Right cardiac atrium (tissue), 5 donors: ENCODE data around the gene FGFR2. TPM values are rescaled to one million over a fixed set of nuclear protein-coding genes. Genes with fewer than 3 reads are reported as not detected.

Experiments
- ATAC-seq, 2 donors: fragments of 200-7000 bp; cut with Tn5 transposase; one replicate each; pipeline versions ENCODE4 v1.8.0 to v1.9.1; 2020; ENCODE audit warnings: moderate library complexity in 2 of 2, mild to moderate bottlenecking in 1 of 2
- DNase-seq, 3 donors: peaks; one replicate each; pipeline ENCODE4 v3.0.0-alpha.2; 2020
- H3K27ac ChIP-seq: one replicate; pipeline ENCODE4 v1.5.1; 2013; ENCODE audit warnings: mild to moderate bottlenecking, low read length, control low read depth, moderate library complexity
- H3K27me3 ChIP-seq: one replicate; pipeline ENCODE4 v1.6.1; 2013; ENCODE audit not compliant: control insufficient read depth, insufficient read depth
- H3K4me1 ChIP-seq: one replicate; pipeline ENCODE4 v1.6.1; 2013; ENCODE audit warnings: low read length; ENCODE audit not compliant: control insufficient read depth, insufficient read depth
- H3K4me3 ChIP-seq: one replicate; pipeline ENCODE4 v1.5.1; 2013; ENCODE audit warnings: low read length, control low read depth
- H3K9me3 ChIP-seq: one replicate; pipeline ENCODE4 v1.6.1; 2013; ENCODE audit warnings: low read length; ENCODE audit not compliant: control insufficient read depth
- WGBS: extraction: QIAGEN DNeasy Blood & Tissue Kit; methylation state at CpG from one replicate; pipeline ENCODE4 v1.1.7; 2013; 5-methylcytosine and 5-hydroxymethylcytosine counted together
- intact Hi-C, 4 donors: fragments of 100-400 bp; cut with DNase I; formaldehyde crosslinking; loops; one replicate each; pipeline versions ENCODE4 v1.11.0 to v1.14.0; 2022 to 2023
- polyA plus RNA-seq: library from polyadenylated mRNA; stranded (reverse); fragments of 200-250 nt; gene quantifications from one replicate; pipeline ENCODE4 v1.2.3, GENCODE V29; 2013
- total RNA-seq, 4 donors: library from RNA; stranded (reverse); fragmentation: NEBNext Ultra II Directional; extraction: Animal tissue kit (Norgen Biotek cat#: 25700); gene quantifications; one replicate each; pipeline ENCODE4 v1.2.1, GENCODE V29; 2021
- donor health status: healthy with polysubstance abuse.
- donor health status: DM: no; HTN: yes; CAD: no.
- donor health status: DM: no; HTN: no; CAD: no.
- donor health status: DM: no; HTN: yes; CAD: no; lungs with severe emphysema.
- donor health status: DM: yes; HTN: yes; CAD: no.

FGFR2 gene
- total and polyA plus RNA-seq, 5 donors = 4.0 to 20.4 (median 5.8) TPM

- Histone ChIP-seq H3K9me3 (no peaks in the 10 kb centered on the region), H3K4me1 (peaks cover 3% of the 10 kb centered on the region), H3K4me3 (no peak overlapping the region), H3K27ac (no peak overlapping the region), H3K27me3 (no peaks in the 10 kb centered on the region)
- no peak for ATAC-seq
- DNase-seq = no peak
- intact Hi-C loops = no loop called here
- 74% methylated on average over 5 of the region's 5 CpGs for WGBS
These were observed 155.9 kb downstream of the FGFR2 start for GRCh38 chr10:121442086-121442935.

DNA sequence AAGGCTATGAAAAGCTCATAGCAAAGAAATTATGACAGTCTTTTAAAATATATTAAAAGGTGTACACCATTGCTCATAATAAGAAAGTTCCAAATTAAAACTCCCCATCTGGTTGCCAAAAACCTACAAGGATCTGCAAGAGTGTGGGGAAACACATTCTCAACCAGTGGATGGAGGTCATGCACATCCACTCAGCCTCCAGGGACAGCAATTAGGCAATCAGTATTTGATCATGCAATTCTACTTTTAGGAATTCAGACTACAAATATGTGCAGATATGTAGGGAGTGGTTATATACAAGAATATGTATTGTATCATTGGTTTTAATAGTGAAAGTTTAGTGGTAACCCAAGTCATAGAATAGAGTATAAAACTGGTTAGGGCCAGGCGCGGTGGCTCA, 157.8 kb downstream of the FGFR2 start:
- ATAC-seq (no peak), DNase-seq (no peak)
- H3K4me1 ChIP-seq = peaks cover 3% of the 10 kb centered on the region
- intact Hi-C loops = no loop called here
- 97% methylated on average over 2 of the region's 2 CpGs for WGBS
- H3K9me3 ChIP-seq = no peaks in the 10 kb centered on the region
- H3K27me3 ChIP-seq = no peaks in the 10 kb centered on the region
- no peak overlapping the region for H3K27ac ChIP-seq
- no peak overlapping the region for H3K4me3 ChIP-seq

- 99% methylated on average over 2 of the region's 2 CpGs for WGBS
- no peak for DNase-seq
- no peak overlapping the region for H3K27ac ChIP-seq
- H3K27me3 ChIP-seq = no peaks in the 10 kb centered on the region
- ATAC-seq = no peak
- H3K4me3 ChIP-seq = no peak overlapping the region
- no peaks in the 10 kb centered on the region for H3K9me3 ChIP-seq
- H3K4me1 ChIP-seq = peaks cover 3% of the 10 kb centered on the region
- intact Hi-C loops = no loop called here
These were observed 159.9 kb downstream of the FGFR2 start for GRCh38 chr10:121438333-121438732.

DNA sequence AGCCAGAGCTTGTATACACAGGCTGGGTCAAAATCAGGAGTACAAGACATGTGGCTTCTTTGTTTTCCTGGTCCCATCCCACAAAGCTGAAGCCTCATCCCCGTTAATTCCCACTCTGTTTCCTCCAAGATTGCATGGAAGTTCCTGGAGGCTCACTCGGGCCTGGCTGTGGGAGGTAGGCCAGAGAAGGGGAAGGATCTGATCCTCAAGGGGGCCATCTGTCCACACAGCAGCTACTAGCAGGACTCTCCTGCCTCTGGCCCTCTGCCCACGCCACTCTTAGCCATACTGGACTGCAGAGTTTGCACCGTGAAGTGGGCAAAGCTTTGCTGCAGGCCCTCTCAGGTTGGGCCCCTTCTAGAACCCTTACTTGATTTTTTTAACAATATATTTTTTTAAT, 160.6 kb downstream of the FGFR2 start:
- Histone ChIP-seq H3K27me3 (no peaks in the 10 kb centered on the region), H3K4me3 (no peak overlapping the region), H3K4me1 (peaks cover 3% of the 10 kb centered on the region), H3K27ac (no peak overlapping the region), H3K9me3 (no peaks in the 10 kb centered on the region)
- intact Hi-C loops = no loop called here
- WGBS = 23% methylated on average over 4 of the region's 4 CpGs
- ATAC-seq (peak; percentile 56 to 57), DNase-seq (peak; percentile 35 to 84 (median 76))

- intact Hi-C loops = no loop called here
- H3K4me1 ChIP-seq = peaks cover 3% of the 10 kb centered on the region
- ATAC-seq (peak in 1 of 2 donors; percentile 26), DNase-seq (no peak)
- no peak overlapping the region for H3K4me3 ChIP-seq
- 49% methylated on average over 5 of the region's 5 CpGs for WGBS
- H3K27ac ChIP-seq = no peak overlapping the region
- H3K27me3 ChIP-seq = no peaks in the 10 kb centered on the region
- no peaks in the 10 kb centered on the region for H3K9me3 ChIP-seq
These were observed 161.5 kb downstream of the FGFR2 start for GRCh38 chr10:121436630-121437341.

- no peak overlapping the region for H3K27ac ChIP-seq
- no peaks in the 10 kb centered on the region for H3K9me3 ChIP-seq
- intact Hi-C loops = no loop called here
- H3K27me3 ChIP-seq = no peaks in the 10 kb centered on the region
- WGBS = 85% methylated on average over 5 of the region's 5 CpGs
- no peak for ATAC-seq
- H3K4me1 ChIP-seq = peaks cover 3% of the 10 kb centered on the region
- no peak overlapping the region for H3K4me3 ChIP-seq
- no peak for DNase-seq
These were observed 162.0 kb downstream of the FGFR2 start for GRCh38 chr10:121436281-121436629.

- Histone ChIP-seq H3K4me3 (no peak overlapping the region), H3K9me3 (no peaks in the 10 kb centered on the region), H3K27ac (no peak overlapping the region), H3K27me3 (no peaks in the 10 kb centered on the region), H3K4me1 (peaks cover 3% of the 10 kb centered on the region)
- DNase-seq (no peak), ATAC-seq (no peak)
- 71% methylated on average over 9 of the region's 9 CpGs for WGBS
- intact Hi-C loops = no loop called here
These were observed 163.0 kb downstream of the FGFR2 start for GRCh38 chr10:121435099-121435875.

DNA sequence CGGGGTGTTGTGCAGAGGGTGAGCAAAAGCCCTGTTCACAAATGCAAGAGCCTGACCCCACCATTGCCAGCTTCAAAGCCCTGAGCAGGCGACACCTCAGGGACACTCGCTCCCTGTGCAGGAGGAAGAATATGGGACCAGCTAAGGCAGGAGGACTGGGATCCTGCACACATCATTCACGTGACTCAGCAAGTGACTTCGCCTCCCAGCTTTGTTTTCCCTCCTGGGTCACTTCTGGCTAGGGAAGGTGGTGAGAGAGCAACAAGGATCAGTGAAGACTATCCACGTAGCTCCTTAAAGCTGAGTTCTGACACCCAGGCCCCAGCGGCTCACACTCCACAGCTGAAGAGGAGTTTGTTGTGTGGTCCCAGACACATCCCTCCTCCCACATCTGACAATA, 164.3 kb downstream of the FGFR2 start:
- Histone ChIP-seq H3K9me3 (no peaks in the 10 kb centered on the region), H3K27ac (no peak overlapping the region), H3K4me3 (no peak overlapping the region), H3K27me3 (no peaks in the 10 kb centered on the region), H3K4me1 (peaks cover 3% of the 10 kb centered on the region)
- DNase-seq = no peak
- ATAC-seq = no peak
- intact Hi-C loops = no loop called here
- 88% methylated on average over 7 of the region's 7 CpGs for WGBS

DNA sequence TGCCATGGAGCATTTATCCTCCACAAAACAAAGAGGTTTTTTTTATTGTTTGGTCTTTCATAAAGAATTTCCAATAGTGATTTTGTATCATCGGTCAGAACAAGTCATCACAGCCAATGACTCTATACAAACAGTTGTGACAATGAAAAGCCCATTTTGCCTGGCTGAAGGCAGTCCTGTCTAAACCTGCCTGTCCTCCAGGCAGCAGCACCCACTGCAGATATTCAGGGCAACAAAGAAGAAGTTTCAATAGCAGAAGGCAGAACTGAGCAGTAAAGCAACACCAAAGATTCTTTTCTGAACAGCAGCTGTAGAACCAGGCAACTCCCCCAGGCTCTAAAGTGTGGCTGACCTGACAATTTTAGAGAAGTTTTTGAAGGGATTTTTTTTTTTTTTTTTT, 169.4 kb downstream of the FGFR2 start:
- DNase-seq = no peak
- H3K9me3 ChIP-seq = no peaks in the 10 kb centered on the region
- H3K27me3 ChIP-seq = no peaks in the 10 kb centered on the region
- intact Hi-C loops = no loop called here
- no peaks in the 10 kb centered on the region for H3K4me1 ChIP-seq
- H3K27ac ChIP-seq = no peak overlapping the region
- ATAC-seq = no peak
- no peak overlapping the region for H3K4me3 ChIP-seq
- WGBS = 85% methylated on average over 1 of the region's 1 CpG
